Measurements from ENCODE around the gene YPEL3. TPM values are rescaled to one million over a fixed set of nuclear protein-coding genes. Genes with fewer than 3 reads are reported as not detected.
"Not testable (repeated sequence)": the region's sequence is repeated elsewhere in the genome, so short reads cannot be mapped to it uniquely, and the experiment has no call there.

The YPEL3 gene
- total RNA-seq, 4 donors from 2014 or later, result 90.8 to 154 (median 125) TPM

DNA sequence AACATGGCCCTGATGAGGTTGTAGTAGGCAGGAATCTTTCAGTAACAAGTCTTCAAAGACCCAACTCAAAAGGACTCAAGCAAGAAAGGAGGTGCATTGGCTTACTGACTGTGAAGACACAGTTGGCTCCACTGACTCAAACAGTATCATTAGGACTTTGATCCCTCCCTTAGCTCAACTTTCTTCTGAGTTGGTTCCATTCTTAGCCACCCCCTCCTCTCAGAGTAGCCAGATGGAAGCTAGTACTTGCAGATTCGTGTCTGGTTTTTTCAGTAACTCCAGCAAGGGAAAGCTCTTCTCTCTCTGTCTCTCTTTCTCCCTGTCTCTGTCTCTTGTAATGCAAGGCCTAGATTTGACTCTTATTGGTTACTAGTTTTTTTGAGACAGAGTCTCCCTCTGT is 32.0 kb upstream of the YPEL3 start:
- Histone ChIP-seq H3K27ac (no peak overlapping the region), H3K27me3 (no peaks in the 10 kb centered on the region), H3K36me3 (no peaks in the 10 kb centered on the region), H3K4me3 (no peak overlapping the region), H3K4me1 (peaks cover 0 to 16% (median 13%) of the 10 kb centered on the region in 4 donors), H3K9me3 (no peaks in the 10 kb centered on the region)
- 87% methylated on average over 1 of the region's 1 CpG; no CpG with 5 or more reads in 1 of the 2 donors for WGBS, 2 donors (ENCODE audit: low coverage in 1 of 2)
- DNase-seq, result no peak
- TF ChIP-seq POLR2AphosphoS5 (IDR thresholded peaks at IDR 0.05), result no peak
- TF ChIP-seq, protein P1, sequence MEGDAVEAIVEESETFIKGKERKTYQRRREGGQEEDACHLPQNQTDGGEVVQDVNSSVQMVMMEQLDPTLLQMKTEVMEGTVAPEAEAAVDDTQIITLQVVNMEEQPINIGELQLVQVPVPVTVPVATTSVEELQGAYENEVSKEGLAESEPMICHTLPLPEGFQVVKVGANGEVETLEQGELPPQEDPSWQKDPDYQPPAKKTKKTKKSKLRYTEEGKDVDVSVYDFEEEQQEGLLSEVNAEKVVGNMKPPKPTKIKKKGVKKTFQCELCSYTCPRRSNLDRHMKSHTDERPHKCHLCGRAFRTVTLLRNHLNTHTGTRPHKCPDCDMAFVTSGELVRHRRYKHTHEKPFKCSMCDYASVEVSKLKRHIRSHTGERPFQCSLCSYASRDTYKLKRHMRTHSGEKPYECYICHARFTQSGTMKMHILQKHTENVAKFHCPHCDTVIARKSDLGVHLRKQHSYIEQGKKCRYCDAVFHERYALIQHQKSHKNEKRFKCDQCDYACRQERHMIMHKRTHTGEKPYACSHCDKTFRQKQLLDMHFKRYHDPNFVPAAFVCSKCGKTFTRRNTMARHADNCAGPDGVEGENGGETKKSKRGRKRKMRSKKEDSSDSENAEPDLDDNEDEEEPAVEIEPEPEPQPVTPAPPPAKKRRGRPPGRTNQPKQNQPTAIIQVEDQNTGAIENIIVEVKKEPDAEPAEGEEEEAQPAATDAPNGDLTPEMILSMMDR (IDR thresholded peaks at IDR 0.05), result no peak
- intact Hi-C loops (cut with DNase I; ENCODE audit: low total_unique reads), result no loop called here
- in situ Hi-C loops (cut with MboI; ENCODE audit: low pct_ligation_motif_present in 1 of 4, low pct_unique_long_range_greater_than_20kb in 1 of 4, low sequenced_read_pairs in 3 of 4), result no loop called here

DNA sequence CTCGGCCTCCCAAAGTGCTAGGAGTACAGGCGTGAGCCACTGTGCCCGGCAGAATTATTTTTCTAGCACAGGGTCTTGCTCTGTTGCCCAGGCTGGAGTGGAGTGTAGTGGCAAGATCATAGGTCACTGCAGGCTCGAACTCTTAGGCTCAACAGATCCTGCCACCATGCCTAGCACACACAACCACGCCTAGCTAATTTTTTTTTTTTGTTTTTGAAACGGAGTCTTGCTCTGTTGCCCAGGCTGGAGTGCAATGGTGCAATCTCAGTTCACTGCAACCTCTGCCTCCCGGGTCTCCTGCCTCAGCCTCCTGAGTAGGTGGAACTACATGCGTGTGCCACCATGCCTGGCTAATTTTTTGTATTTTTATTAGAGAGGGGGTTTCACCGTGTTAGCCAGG is 29.7 kb upstream of the YPEL3 start:
- in situ Hi-C loops (cut with MboI; ENCODE audit: low pct_ligation_motif_present in 1 of 4, low pct_unique_long_range_greater_than_20kb in 1 of 4, low sequenced_read_pairs in 3 of 4), result not testable (repeated sequence)
- WGBS, 2 donors (ENCODE audit: low coverage in 1 of 2), result 86% methylated on average over 9 of the region's 9 CpGs

DNA sequence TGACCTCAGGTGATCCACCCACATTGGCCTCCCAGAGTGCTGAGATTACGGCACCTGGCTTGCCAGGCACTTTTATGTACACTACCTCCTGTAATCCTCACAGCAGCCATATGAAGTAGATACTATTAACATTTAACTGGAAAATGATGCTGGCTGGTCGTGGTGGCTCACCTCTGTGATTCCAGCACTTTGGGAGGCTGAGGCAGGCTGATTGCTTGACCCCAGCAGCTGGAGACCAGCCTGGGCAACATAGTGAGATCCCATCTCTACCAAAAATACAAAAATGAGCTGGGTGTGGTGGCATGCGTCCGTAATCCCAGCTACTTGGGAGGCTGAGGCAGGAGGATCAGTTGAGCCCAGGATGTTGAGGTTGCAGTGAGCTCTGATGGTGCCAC is 29.0 kb upstream of the YPEL3 start:
- in situ Hi-C loops (cut with MboI; ENCODE audit: low pct_ligation_motif_present in 1 of 4, low pct_unique_long_range_greater_than_20kb in 1 of 4, low sequenced_read_pairs in 3 of 4) (loop anchor here in 2 of 4 donors (25.0 kb wide), 1 partner anchor 287 kb away; the partner anchor contains the start of gene ZNF771 (in 2 of the 2)), intact Hi-C loops (cut with DNase I; ENCODE audit: low total_unique reads) (no loop called here)
- 80 to 100% methylated on average over 1 to 4 of the region's 4 CpGs for WGBS, 2 donors (ENCODE audit: low coverage in 1 of 2)
- TF ChIP-seq, protein P1 (IDR thresholded peaks at IDR 0.05), result no peak
- TF ChIP-seq POLR2AphosphoS5 (IDR thresholded peaks at IDR 0.05) (no peak), EP300 (IDR thresholded peaks at IDR 0.05; ENCODE audit: low read depth) (no peak), POLR2A (IDR thresholded peaks at IDR 0.05) (no peak)
- Histone ChIP-seq H3K36me3 (no peaks in the 10 kb centered on the region), H3K4me3 (no peak overlapping the region), H3K27me3 (no peaks in the 10 kb centered on the region), H3K27ac (peak overlapping the region; percentile 94 to 98 (median 97)), H3K9me3 (no peaks in the 10 kb centered on the region), H3K4me1 (peaks cover 11 to 39% (median 34%) of the 10 kb centered on the region in 4 donors)
- no peak for DNase-seq

More for the DNA sequence above, 29.7 kb upstream of the YPEL3 start:
- DNase-seq; H3K27me3 ChIP-seq; H3K27ac ChIP-seq; intact Hi-C loops (cut with DNase I; ENCODE audit: low total_unique reads); H3K36me3 ChIP-seq; H3K4me3 ChIP-seq; H3K9me3 ChIP-seq: not testable (repeated sequence)
- peaks cover 9 to 34% (median 29%) of the 10 kb centered on the region in 4 donors for H3K4me1 ChIP-seq

DNA sequence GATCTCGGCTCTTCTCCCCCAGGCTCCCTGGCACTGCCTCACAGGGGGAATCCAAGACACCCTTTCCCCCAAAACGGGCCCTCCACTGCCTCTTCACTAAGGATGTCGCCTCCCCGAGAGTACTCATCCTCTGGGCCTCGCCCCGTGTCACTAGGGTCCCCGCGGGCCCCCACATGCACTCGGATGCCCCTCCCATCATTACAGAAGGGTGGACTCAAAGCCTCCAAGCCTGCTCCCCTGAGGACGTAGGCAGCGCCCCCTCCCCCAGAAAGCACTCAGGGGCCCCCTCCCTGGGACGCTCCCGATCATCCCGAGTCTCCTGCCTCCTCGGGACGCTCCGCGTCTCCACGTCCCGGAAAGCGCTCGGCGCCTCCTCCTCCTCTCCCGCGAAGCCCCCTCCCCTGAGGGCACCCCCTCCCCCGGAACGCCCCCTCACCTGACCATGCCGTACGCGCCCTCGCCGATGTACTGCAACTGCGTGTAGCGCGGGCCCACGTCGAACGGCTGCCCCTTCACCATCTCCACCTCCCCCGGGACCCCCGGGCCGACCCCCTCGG is 26.7 kb upstream of the YPEL3 start:
- TF ChIP-seq EP300 (IDR thresholded peaks at IDR 0.05; ENCODE audit: low read depth) (no peak), POLR2AphosphoS5 (IDR thresholded peaks at IDR 0.05) (no peak), POLR2A (IDR thresholded peaks at IDR 0.05) (peak; percentile 22)
- Histone ChIP-seq H3K4me1 (peaks cover 14 to 57% (median 45%) of the 10 kb centered on the region in 4 donors), H3K27ac (peak overlapping the region; percentile 94 to 98 (median 97)), H3K36me3 (peaks cover 0 to 14% (median 6%) of the 10 kb centered on the region in 4 donors), H3K27me3 (no peaks in the 10 kb centered on the region), H3K4me3 (peak overlapping the region; percentile 69 to 97 (median 84)), H3K9me3 (no peaks in the 10 kb centered on the region)
- no peak for DNase-seq
- intact Hi-C loops (cut with DNase I; ENCODE audit: low total_unique reads) (no loop called here), in situ Hi-C loops (cut with MboI; ENCODE audit: low pct_ligation_motif_present in 1 of 4, low pct_unique_long_range_greater_than_20kb in 1 of 4, low sequenced_read_pairs in 3 of 4) (loop anchor here in 2 of 4 donors (25.0 kb wide), 1 partner anchor 290 kb away; the partner anchor contains the start of gene ZNF771 (in 2 of the 2))
- WGBS, 2 donors (ENCODE audit: low coverage in 1 of 2), result 1% methylated on average over 27 of the region's 42 CpGs; no CpG with 5 or more reads in 1 of the 2 donors

DNA sequence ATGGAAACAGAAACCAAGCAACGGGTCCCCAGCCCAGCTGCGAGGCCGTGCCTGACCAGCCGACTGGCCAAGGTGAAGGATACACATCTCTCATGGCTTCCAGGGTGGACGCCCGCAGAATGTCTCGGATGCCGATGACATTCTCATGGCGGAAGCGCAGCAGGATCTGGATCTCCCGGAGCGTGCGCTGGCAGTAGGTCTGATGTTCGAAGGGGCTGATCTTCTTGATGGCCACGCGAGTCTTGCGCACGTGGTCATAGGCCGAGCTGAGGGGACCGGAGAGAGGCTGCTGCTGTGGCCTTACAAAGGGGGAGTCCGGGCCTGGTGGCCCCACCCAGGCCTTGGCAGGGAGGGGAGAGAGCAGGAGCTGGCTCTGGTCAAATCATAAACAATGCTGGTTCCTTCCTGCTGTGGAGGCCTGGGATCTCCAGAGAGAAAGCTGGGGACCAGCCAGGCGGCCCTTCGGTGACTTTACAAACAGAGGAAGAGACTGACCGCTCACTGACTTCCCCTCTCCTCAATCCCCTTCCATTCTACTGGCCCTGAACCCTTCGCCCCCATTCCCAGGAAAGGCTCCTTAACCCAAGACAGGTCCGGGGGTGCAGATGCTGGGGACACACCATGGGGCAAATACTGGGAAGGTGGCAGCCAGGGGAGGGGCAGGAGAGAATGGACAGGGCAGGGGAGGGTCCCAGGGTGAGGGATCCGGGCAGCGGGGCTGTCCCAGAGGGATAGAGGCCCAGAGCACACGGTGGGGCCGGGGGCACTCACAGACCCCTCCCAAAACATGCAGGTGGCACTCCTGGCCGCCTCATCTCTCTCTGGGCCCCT is 25.9 kb upstream of the YPEL3 start:
- peak overlapping the region; percentile 69 to 97 (median 84) for H3K4me3 ChIP-seq
- H3K27me3 ChIP-seq, result no peaks in the 10 kb centered on the region
- peak overlapping the region; percentile 94 to 98 (median 97) for H3K27ac ChIP-seq
- intact Hi-C loops (cut with DNase I; ENCODE audit: low total_unique reads), result no loop called here
- peak; percentile 48 for DNase-seq
- in situ Hi-C loops (cut with MboI; ENCODE audit: low pct_ligation_motif_present in 1 of 4, low pct_unique_long_range_greater_than_20kb in 1 of 4, low sequenced_read_pairs in 3 of 4), result loop anchor here in 2 of 4 donors (25.0 kb wide), 1 partner anchor 290 kb away; the partner anchor contains the start of gene ZNF771 (in 2 of the 2)
- peaks cover 14 to 63% (median 45%) of the 10 kb centered on the region in 4 donors for H3K4me1 ChIP-seq
- H3K36me3 ChIP-seq, result peaks cover 0 to 19% (median 8%) of the 10 kb centered on the region in 4 donors
- WGBS, 2 donors (ENCODE audit: low coverage in 1 of 2), result 35 to 47% methylated on average over 2 to 30 of the region's 31 CpGs
- TF ChIP-seq POLR2AphosphoS5 (IDR thresholded peaks at IDR 0.05) (peak in 1 of 3 donors; percentile 45), POLR2A (IDR thresholded peaks at IDR 0.05) (peak; percentile 4)
- TF ChIP-seq, protein P1 (IDR thresholded peaks at IDR 0.05), result no peak
- no peaks in the 10 kb centered on the region for H3K9me3 ChIP-seq

Data from transverse colon (tissue), 4 donors.